COLO829 (cell line): Measurements from ENCODE around the gene TCEAL6.
"Not testable (repeated sequence)": the region's sequence is repeated elsewhere in the genome, so short reads cannot be mapped to it uniquely, and the experiment has no call there.

Experiments
- DNase-seq: peaks from one replicate; pipeline ENCODE4 v3.0.0; 2012; ENCODE audit warnings: low spot score

Gene TCEAL6

GRCh38 chrX:102142274-102142673 lies at the start of gene TCEAL6:
Gene TCEAL6 (minus strand): TSS chrX:102142481.
- DNase-seq, result not testable (repeated sequence)

GRCh38 chrX:102185967-102186720 lies 43.9 kb upstream of the TCEAL6 start:
- DNase-seq, result no peak

- peak; percentile 9 for DNase-seq
These were observed 13.5 kb upstream of the TCEAL6 start, which contains the start of gene BEX5 for GRCh38 chrX:102155806-102156179. Gene BEX5 (minus strand): TSS chrX:102155977. CDS start chrX:102154265, 1,712 bp downstream.

- DNase-seq, result no peak
These were observed 12.9 kb upstream of the TCEAL6 start for GRCh38 chrX:102154900-102155805.

GRCh38 chrX:102154218-102154860 lies 12.1 kb upstream of the TCEAL6 start:
- DNase-seq, result no peak

GRCh38 chrX:102141631-102142030 lies 650 bp downstream of the TCEAL6 start:
- DNase-seq, result not testable (repeated sequence)

GRCh38 chrX:102140876-102141275 lies 1.4 kb downstream of the TCEAL6 start:
- not testable (repeated sequence) for DNase-seq

- DNase-seq, result no peak
These were observed 4.2 kb downstream of the TCEAL6 start for GRCh38 chrX:102138064-102138463.

GRCh38 chrX:102129473-102129872 lies 12.8 kb downstream of the TCEAL6 start:
- no peak for DNase-seq

GRCh38 chrX:102126863-102127262 lies 15.4 kb downstream of the TCEAL6 start:
- DNase-seq, result no peak

- DNase-seq, result not testable (repeated sequence)
These were observed 16.0 kb downstream of the TCEAL6 start for GRCh38 chrX:102126080-102126818.

GRCh38 chrX:102125436-102125835 lies 16.8 kb downstream of the TCEAL6 start, which contains the start of gene TCEAL2:
Gene TCEAL2 (plus strand): TSS chrX:102125679. CDS start chrX:102126831, 1,152 bp downstream.
- not testable (repeated sequence) for DNase-seq

- not testable (repeated sequence) for DNase-seq
These were observed 17.3 kb downstream of the TCEAL6 start for GRCh38 chrX:102125014-102125413.

GRCh38 chrX:102115748-102116147 lies 26.5 kb downstream of the TCEAL6 start:
- DNase-seq, result no peak

GRCh38 chrX:102113367-102113766 lies 28.9 kb downstream of the TCEAL6 start:
- no peak for DNase-seq
